ENCODE data around the gene PVR. TPM values are rescaled to one million over a fixed set of nuclear protein-coding genes. Genes with fewer than 3 reads are reported as not detected.

Gene PVR
- total and polyA plus RNA-seq, 9 of the 15 experiments (the other 6 are each of a cell fraction or from before 2014, with no cell fraction given): 0.89 to 14.5 (median 9.8) TPM

GRCh38 chr19:44605547-44605946 is 38.2 kb upstream of the PVR start:
- no TSS peak for BruUV-seq (replicated peaks)
- CTCF ChIA-PET (ENCODE audit: low intra/inter-chr PET ratio): no interaction called here
- H3K4me3 ChIP-seq: no peak overlapping the region
- H3K27me3 ChIP-seq (ENCODE audit: control insufficient read depth in 2 of 2, insufficient read depth in 2 of 2, low read length in 2 of 2): peaks cover 0 to 6% of the 10 kb centered on the region in 2 experiments; a peak in 2 of 5 replicates
- H3K27ac ChIP-seq (ENCODE audit: extremely low read depth, low read depth, low read length): no peak overlapping the region
- no peaks in the 10 kb centered on the region for H3K9me1 ChIP-seq (ENCODE audit: control insufficient read depth, insufficient read depth, low read length)
- no peaks in the 10 kb centered on the region; the same call in 1 of the 2 replicates for H4K20me1 ChIP-seq (replicated peaks; ENCODE audit: control insufficient read depth, insufficient read depth, low read length)
- no peaks in the 10 kb centered on the region for H3K79me2 ChIP-seq (ENCODE audit: control insufficient read depth, insufficient read depth, low read length)
- WGBS (ENCODE audit: insufficient coverage, low coverage, missing lambda C conversion rate): 14% methylated on average over 1 of the region's 1 CpG
- H3K9ac ChIP-seq (ENCODE audit: insufficient read depth in 1 of 2, low read depth in 2 of 2, low read length in 2 of 2): no peak overlapping the region
- FAIRE-seq (no peak), ATAC-seq (no peak), DNase-seq (ENCODE audit: extremely low read depth in 1 of 4, low spot score in 3 of 4) (no peak)
- H3K9me3 ChIP-seq (replicated peaks; ENCODE audit: control insufficient read depth, insufficient read depth, low read depth, low read length): no peaks in the 10 kb centered on the region
- H3K36me3 ChIP-seq (ENCODE audit: control insufficient read depth, insufficient read depth, low read length): no peaks in the 10 kb centered on the region
- TF ChIP-seq PRDM10 (IDR thresholded peaks at IDR 0.05; ENCODE audit: partially characterized antibody) (peak; percentile 63), ZFX (CRISPR knock-in tag; IDR thresholded peaks at IDR 0.05) (no peak)
- 0 out of 2 replicates have a peak overlapping the region, but pooled peaks have one; percentile 14 for H2AFZ ChIP-seq (ENCODE audit: low read depth, low read length)
- POLR2A ChIA-PET: interaction anchor here (0.5 to 1.5 kb wide), 2 partner anchors 10 to 839 kb away, joined by 3 to 8 read pairs; no protein-coding TSS in a partner anchor
- intact Hi-C loops (cut with micrococcal nuclease) (no loop called here), in situ Hi-C loops (cut with MboI) (no loop called here)
- H3K4me2 ChIP-seq (ENCODE audit: insufficient read depth, low read length): no peak overlapping the region
- peaks cover 7 to 11% of the 10 kb centered on the region in 2 experiments; a peak in 4 of 5 replicates for H3K4me1 ChIP-seq (replicated peaks in 1 of 2; ENCODE audit: control insufficient read depth in 2 of 2, insufficient read depth in 2 of 2, low read length in 2 of 2)
